Hematopoietic multipotent progenitor cell treated with erythropoietin and hydrocortisone succinate and interleukin-3 and kit ligand, for 17 days (in vitro differentiated cells): Measurements from ENCODE around the gene PTPRCAP.

Experiments
- DNase-seq: peaks from one replicate; pipeline ENCODE4 v3.0.0-alpha.2; 2015; ENCODE audit warnings: low spot score

The PTPRCAP gene

GRCh38 chr11:67423891-67424613, 13.4 kb downstream of the PTPRCAP start:
- DNase-seq, result no peak

GRCh38 chr11:67423466-67423865, 14.0 kb downstream of the PTPRCAP start:
- DNase-seq, result no peak

- no peak for DNase-seq
Measured at GRCh38 chr11:67422891-67423290, 14.6 kb downstream of the PTPRCAP start.

- no peak for DNase-seq
Measured at GRCh38 chr11:67421430-67422031, 16.0 kb downstream of the PTPRCAP start.

- peak; percentile 96 for DNase-seq
Measured at GRCh38 chr11:67420646-67421429, 16.6 kb downstream of the PTPRCAP start.

- DNase-seq, result no peak
Measured at GRCh38 chr11:67420147-67420645, 17.3 kb downstream of the PTPRCAP start.

- no peak for DNase-seq
Measured at GRCh38 chr11:67419325-67420049, 18.0 kb downstream of the PTPRCAP start.

GRCh38 chr11:67418476-67419281, 18.8 kb downstream of the PTPRCAP start:
- DNase-seq, result no peak

GRCh38 chr11:67417425-67417824, 20.1 kb downstream of the PTPRCAP start:
- no peak for DNase-seq

GRCh38 chr11:67416416-67417335, 20.8 kb downstream of the PTPRCAP start:
- peak; percentile 67 for DNase-seq

GRCh38 chr11:67415501-67416304, 21.8 kb downstream of the PTPRCAP start, which contains the start of gene CARNS1:
Gene CARNS1, plus strand, starts transcription at chr11:67415678. Its CDS starts 522 bp downstream, at chr11:67416200.
- peak; percentile 52 for DNase-seq

GRCh38 chr11:67413266-67413849, 24.1 kb downstream of the PTPRCAP start:
- DNase-seq, result peak; percentile 65

- no peak for DNase-seq
Measured at GRCh38 chr11:67412495-67413179, 24.8 kb downstream of the PTPRCAP start.

GRCh38 chr11:67411785-67412152, 25.7 kb downstream of the PTPRCAP start:
- no peak for DNase-seq

GRCh38 chr11:67410984-67411784, 26.3 kb downstream of the PTPRCAP start:
- no peak for DNase-seq

- DNase-seq, result no peak
Measured at GRCh38 chr11:67410369-67410831, 27.1 kb downstream of the PTPRCAP start.

GRCh38 chr11:67409781-67410368, 27.6 kb downstream of the PTPRCAP start:
- DNase-seq, result peak; percentile 52
